NCI-H2227 (cell line): ENCODE results near the gene NPHP4.
A peak's percentile ranks its signal among the peaks of the same experiment; 100 is the strongest.
"Not testable (repeated sequence)": the region's sequence is repeated elsewhere in the genome, so short reads cannot be mapped to it uniquely, and the experiment has no call there.

Source experiments
- DNase-seq: peaks from one replicate; lab custom pipeline; 2025; ENCODE audit not compliant: unreplicated experiment; lab: John Stamatoyannopoulos, UW

The NPHP4 gene

DNA sequence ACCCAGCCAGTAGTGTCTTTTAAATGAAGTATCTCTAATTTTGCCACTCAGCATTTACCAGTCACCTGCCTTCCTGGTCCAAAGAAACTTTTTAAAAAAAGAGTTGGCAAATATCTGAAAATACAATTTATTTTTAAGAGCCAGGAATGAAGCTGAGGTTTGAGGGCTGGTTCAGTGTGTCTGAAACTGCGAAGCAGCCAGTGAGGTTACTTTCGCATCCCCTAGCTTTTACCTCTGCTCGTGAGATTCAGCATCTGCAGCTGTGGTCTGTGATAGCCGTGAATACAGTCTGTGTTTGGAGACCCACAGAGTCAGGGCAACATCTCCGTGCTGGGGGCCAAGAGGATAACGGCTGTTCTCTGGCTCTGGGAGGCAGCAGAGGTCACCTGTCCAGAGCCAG is 32.2 kb upstream of the NPHP4 start:
- no peak for DNase-seq

DNA sequence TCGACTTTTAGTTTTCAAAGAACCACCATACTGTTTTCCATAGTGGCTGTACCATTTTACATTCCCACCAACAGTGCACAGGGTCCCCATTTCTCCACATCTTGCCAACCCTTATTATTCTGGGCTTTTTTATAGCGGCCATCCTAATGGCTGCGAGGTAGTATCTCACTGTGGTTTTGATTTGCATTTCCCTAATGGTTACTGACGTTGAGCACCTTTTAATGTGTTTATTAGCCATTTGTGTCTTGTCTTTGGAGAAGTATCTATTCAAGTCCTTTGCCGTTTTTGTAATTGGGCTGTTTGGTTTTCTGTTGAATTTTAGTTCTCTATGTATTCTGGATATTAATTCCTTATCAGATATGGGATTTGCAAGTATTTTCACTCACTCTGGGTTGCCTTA is 31.1 kb upstream of the NPHP4 start:
- DNase-seq = no peak

DNA sequence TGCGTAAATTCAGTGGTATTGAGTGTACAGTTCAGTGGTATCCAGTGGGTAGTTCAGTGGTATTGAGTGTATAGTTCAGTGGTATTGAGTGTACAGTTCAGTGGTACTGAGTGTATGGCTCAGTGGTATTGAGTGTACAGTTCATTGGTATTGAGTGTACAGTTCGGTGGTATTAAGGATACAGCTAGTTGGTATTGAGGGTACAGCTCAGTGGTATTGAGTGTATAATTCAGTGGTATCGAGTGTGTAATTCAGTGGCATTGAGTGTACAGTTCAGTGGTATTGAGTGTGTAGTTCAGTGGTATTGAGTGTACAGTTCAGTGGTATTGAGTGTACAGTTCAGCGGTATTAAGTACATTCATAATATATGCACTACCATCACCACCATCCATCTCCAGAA is 30.0 kb upstream of the NPHP4 start:
- DNase-seq = no peak

DNA sequence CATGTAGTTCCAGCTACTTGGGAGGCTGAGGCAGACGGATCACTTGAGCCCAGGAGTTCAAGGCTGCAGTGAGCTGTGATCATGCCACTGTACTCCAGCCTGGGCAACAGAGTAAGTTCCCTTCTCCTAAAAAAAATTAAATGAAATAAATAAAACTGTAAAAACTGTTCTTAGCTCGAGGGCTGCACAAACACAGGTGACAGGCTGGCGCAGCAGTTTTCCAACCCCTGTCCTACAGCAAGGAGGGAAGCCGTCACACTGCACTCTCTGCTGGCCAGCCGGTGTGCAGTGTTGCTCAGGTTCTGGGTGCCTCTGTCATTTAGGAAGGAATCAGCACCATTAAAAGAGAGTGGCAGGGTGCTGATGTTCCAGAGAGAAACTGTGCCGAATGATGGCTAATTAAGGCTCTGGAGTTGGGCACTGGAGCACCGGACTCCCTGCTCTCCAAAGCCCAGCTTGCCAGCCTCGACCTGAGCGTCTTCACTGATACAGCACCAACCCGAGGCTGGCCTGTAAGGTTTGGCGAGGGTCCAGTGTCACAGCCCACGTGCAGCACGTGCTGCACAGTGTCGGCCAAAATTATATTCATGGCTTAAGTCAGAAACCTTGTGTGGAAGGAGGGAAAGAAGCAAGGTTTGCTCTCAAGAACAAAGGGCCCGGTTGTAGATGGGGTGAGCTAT is 27.1 kb upstream of the NPHP4 start:
- DNase-seq = no peak

DNA sequence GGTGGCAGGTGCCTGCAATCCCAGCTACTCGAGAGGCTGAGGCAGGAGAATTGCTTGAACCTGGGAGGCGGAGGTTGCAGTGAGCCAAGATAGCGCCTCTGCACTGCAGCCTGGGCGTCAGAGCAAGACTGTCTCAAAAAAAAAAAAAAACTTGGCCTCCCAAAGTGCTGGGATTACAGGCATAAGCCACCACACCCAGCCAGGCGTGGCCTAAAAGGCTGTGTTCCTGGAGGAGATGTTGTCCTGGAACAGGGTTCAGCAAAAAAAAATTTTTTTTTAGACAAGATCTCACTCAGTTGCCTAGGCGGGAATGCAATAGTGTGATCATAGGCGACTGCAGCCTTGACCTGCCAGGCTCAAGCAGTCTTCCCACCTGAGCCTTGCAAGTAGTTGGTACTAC is 25.4 kb upstream of the NPHP4 start:
- not testable (repeated sequence) for DNase-seq

DNA sequence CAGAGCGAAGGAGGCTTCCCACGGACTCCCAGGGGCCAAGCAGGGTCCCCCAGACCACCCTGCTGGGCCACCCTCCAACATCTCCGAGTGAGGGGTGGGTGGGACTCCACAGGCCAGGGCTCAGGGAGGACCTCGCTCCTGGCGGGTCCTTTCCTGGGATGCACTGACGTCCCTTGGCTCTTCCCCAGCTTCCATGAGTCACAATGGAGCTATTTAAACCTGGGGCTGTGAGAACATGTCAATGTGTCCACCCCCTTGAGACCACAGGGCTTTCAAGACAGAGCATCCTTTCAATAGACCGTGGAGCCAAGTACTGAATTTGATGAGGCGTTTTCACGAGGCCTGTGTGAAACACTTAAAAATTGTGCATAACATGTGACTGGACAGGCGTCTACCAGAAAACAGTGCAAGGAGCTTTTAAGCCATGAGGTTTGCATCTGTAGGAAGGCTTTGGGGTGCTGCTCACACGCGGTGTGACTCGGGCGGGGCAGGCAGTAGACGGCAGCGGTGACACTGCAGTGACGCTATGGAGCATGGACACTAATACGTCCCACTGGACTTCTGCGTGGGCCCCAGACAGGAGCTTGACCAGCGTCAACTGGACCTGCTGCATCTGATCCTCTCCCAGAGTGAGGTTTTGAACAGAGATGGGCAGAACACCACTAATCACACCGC is 24.1 kb upstream of the NPHP4 start:
- DNase-seq = no peak

DNA sequence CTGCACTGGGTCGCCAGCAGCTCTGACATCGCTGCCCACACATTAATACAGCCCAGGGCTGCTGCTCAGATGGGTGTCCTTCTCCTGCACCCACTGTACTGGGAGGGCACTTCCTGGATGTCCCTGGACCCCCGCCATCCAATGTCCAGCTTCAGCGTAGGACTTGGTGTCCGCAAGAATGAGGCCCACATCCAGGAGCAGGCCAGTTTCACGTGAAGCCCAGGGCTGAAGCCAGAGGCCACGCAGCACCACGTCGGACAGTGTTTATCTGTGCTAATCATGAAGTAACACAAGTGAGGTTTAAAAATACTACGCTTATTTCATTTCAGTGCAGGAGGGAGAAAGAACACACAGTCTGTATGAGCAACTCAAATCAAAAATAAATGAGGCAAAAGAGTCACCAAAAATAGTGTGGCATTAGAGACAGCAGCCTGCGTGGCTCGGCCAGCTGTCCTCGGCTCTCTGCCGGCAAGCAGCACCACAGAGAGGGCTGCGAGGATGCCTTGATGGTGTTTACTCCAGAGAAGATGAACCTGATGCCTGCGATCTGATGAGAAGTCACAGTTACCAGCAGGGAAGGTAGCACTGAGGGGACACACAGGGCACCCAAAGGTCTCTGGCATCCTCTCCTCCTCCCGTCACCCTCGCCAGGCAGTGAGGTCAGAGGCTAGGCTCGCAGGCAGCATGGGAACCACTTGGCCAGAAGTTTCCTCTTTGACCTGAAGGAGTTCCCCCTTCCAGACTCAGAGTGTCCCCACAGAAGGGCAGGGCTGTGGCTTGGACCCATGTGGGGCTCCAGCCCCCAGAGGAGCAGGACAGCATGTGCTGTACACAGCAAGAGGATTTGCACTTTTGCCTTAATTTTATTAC is 22.1 kb upstream of the NPHP4 start:
- no peak for DNase-seq

DNA sequence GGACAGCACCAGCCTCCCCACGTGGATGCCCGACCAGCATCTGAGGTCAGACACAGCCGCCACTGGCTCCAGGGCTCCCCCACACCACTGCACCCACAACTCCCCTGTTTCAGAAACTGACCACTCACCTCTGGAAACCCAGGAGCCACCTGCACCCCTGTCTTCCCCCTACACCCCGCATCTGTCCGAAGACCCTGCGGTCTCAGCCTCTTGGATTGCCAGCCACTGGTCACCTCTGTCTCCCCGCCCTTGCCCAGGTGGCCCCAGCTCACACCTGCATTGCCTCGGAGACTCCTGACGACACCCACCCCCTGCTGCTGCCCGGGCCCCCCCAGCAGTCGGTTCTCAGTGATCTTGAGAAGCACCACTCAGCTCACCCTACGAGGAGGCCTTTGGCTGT is 21.3 kb upstream of the NPHP4 start:
- no peak for DNase-seq

DNA sequence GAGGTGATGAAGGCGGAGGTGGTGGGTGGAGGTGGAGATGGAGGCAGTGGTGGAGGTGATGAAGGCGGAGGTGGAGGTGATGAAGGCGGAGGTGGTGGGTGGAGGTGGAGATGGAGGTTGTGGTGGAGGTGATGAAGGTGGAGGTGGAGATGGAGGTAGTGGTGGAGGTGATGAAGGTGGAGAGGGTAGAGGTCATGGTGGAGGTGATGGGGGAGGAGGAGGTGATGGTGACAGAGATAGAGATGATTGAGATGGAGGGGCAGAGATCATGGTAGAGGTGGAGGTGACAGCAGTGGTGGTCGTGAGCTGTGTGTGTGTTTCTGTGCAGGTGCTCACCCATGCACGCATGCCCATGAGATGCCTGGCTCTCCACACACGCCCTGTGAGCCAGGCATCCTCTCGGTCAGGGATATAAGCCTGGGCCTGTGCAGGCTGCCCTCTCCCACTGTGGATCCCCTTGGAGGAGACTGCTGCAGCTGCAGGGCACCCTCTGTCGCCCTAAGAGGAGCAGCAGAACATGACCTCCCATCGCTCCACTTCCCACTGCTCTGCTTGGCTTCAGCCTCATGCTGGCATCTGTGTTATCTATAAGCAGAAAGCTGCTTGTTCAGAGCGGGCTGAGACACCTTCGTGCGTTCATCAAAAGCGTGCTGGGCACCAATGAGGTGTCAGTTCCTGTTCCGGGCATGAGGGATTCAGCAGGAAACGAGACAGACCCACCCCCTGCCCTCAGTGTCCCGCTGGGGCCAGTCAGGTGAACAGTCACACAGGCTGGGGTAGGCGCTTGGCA is 20.5 kb upstream of the NPHP4 start:
- no peak for DNase-seq

DNA sequence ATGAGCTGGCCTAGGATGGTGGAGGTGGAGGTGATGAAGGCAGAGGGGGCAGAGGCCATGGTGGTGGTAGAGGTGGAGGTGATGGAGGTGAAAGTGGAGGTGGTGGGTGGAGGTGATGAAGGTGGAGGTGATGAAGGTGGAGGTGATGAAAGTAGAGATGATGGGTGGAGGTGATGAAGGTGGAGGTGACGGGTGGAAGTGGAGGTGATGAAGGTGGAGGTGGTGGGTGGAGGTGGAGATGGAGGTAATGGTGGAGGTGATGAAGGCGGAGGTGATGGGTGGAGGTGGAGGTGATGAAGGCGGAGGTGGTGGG is 19.7 kb upstream of the NPHP4 start:
- no peak for DNase-seq

DNA sequence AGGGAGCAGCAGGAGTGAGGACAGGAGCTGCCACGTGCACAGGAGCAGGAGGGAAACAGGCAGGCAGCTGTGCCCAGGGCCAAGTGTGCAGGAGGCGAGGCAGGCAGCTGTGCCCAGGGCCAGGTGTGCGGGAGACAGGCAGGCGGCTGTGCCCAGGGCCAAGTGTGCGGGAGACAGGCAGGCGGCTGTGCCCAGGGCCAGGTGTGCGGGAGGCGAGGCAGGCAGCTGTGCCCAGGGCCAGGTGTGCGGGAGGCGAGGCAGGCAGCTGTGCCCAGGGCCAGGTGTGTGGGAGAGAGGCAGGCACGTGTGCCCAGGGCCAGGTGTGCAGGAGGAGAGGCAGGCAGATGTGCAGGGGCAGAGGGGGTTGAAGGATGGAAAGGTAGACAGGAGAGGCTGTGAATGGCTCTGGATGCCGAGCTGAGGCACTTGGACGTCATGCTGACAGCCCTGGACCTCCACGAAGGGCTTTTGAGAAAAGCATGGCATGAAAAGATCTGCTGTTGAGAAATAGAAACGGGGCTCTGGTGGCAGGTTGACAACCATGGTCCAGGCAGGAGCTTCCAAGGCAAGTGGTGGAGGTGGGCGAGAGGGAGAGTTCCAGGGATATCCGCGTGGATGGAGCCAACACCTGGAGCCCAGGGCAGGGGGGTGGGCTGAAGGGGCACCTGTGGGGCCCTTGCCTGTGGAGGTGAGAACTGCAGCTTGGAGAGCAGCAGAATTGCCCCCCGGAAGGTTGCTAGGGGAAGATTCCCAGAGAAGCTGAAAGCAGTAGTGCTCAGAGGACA is 19.1 kb upstream of the NPHP4 start:
- no peak for DNase-seq

DNA sequence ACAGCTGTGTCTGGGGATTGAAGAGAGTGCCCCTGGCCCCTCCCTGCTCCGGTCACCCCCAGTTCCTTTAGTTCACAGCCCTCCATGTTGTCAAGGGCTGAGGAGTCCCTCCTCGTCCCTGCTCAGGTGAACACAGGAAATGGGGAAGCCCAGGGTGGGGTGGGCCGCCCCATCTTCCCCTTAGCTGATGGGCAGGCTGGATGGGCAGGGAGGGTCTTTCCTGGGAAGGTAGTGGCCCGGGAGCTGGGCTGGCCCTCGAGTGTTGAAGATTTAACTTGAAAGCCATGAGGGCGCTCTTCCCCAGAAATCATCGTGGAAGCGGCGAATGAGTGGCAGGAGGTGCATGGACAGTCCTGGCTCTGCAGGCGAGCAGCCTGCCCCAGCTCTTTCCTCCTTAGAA is 18.3 kb upstream of the NPHP4 start:
- DNase-seq = no peak

DNA sequence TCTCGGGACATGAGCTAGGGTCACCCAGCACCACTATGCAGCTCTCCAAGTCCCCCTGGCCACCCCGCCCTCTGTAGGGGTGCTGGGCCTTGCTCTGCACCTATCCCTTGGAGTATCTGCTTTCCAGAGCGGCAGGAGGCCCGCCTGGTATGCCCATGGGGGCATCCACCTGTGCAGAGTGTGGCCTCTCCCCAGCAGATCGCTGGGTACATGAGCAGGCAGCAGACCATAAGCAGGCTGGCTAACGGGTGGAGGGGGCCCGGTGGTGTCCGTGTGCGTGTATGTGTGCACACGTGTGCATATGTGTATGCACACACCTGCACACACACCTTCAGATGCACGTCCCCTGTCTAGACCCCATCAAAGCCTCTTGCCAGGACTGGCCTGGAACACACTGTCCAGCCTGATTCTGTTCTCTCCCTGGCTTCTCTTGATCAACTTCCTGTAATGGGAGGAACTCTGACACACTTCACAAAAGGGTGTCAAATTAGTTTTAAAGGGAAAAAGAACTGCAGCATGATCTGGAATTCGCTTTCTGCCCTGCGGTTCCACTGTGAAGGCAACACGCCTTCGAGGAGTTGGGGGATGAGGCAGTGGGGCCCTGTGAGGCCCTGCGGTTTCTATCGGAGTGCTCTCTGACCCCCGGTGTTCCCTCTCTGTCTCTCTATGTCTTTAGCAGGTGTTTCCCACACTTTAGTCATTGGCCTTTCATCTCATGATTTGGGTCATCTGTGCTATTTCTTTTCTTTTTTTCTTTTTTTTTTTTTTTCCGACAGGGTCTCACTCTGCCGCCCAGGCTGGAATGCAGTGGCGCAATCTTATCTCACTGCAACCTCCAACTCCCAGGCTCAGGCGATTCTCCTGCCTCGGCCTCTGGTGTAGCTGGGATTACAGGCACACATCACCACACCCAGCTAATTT is 17.2 kb upstream of the NPHP4 start:
- DNase-seq = no peak

DNA sequence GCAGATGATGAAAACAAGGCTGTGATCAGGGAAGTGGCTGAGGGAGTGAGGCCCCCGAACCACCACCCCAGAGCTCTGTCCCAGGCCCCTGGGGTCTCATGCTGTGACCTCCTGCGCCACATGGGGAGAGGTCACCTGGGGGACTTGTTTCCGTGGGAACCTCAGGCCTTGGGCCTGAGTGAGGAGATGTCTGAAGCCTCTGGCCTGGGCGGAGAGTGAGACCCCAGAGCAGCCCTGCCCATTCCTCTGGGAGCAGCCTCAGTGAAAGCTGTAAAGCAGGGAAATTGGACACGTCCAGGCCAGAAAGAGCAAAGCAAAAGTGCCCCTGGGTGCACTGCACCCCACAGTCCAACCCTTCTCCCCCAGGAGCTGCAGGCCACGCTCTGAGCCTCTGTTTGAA is 16.5 kb upstream of the NPHP4 start:
- DNase-seq = no peak

DNA sequence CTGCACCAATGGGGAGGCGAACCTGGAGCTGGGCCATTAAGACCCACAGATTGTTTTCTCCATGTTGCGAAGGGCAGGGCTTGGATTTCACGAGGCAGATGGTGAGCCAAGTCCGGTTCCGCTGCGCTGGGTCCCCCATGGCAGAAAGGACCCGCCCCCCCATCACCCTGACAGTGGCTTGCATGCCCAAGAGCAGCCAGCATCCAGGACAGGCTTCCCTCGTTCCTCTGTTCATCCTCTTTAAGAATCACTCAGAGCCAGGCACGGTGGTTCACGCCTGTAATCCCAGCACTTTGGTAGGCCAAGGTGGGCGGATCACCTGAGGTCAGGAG is 15.8 kb upstream of the NPHP4 start:
- DNase-seq = no peak

DNA sequence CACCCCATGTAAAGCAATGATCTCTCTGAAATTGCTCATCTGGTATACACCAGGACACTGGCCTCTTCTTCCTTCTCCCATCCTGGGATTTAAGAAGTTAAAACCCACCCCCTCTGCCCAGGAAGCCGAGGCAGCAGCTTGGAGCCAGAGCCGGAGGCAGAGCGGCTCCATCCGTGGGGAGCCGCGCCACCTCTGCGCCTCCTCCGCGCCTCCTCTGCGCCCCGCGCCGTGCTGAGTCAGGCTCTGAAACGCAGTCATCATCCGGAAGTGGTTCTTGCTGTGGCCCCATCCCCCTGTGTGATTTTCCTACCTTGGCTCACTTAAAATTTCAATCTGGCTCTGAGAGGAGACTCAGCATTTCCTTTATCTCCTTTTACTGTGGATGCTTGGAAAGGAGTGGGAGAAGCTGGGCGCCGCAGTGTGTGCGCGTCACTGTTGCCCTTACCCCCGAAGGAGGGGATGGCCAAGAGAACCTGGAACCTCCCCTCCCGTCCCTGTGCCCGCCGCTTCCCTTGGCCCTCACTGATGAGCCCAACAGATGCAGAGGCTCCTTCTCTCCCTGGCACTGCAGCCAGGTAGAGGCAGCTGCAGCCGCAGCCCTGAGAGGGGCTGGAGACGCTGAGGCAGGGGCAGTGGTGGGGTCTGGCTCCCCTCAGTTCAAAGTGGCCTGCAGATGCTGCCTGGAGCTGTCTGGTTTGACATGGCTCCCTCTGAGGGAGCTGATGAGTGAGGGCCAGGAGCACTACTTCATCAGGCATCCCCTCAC is 15.3 kb upstream of the NPHP4 start:
- peak; percentile 60 for DNase-seq

DNA sequence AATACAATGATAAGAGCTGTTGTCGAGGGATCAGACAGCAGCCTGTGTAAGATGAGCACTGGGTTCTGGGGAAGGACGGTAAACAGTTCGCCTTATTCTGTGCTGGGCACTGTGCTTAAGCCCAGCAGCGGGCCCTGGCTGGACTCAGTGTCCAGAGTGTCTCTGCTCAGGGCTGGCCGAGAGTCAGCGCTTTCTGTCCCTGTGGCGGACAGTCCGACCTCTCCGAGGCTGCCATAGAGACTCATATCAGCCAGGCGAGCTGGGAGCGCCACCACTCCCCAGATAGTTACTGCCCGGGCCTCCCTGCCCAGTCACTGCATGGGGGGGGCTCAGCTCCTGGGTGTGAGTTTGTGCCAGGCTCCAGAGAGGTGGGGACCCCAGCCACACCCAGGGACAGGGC is 14.7 kb upstream of the NPHP4 start:
- peak; percentile 29 for DNase-seq

DNA sequence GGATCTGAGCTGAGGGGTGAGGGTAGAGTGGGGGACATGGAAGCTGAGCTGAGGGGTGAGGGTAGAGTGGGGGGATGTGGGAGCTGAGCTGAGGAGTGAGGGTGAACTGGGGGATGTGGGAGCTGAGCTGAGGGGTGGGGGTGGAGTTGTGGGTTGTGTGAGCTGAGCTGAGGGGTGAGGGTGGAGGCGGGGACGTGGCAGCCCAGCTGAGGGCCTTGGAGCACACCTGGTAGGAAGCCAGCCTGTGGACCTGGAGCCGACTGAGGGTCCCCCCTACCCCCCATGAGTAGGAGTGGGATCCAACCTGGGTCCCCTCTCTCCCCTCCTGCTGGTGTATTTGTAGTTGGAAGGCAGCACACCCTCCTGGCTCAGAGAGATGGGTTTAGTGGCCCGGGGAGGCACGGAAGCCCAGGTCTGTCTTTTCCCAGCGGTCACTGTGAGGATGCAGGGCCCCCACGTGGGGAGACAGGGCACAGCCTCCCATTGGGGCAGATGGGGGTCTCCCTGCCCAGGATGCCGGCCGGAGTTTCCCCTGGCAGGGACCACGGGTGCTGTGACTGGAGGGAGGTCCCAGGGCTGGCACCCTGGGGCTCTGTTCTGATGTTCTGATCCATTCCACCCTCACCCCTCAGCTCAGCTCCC is 13.2 kb upstream of the NPHP4 start:
- DNase-seq = peak; percentile 43
